Fibroblast of the aortic adventitia (primary cell): ENCODE results near the gene ARHGAP6. TPM values are rescaled to one million over a fixed set of nuclear protein-coding genes. Genes with fewer than 3 reads are reported as not detected.

Experiments
- DNase-seq: peaks from one replicate; pipeline ENCODE4 v3.0.0-alpha.2; 2010; ENCODE audit warnings: low read depth
- H3K4me3 ChIP-seq: 2 replicates; pipeline ENCODE4 v1.5.1; 2011; ENCODE audit warnings: low read depth, mild to moderate bottlenecking, control low read depth, low read length, moderate library complexity
- CTCF ChIP-seq: IDR thresholded peaks from 2 replicates; pipeline ENCODE4 v1.5.1; 2011; ENCODE audit warnings: mild to moderate bottlenecking, low read length, control low read depth, inconsistent platforms; ENCODE audit not compliant: insufficient read depth
- total RNA-seq: library from RNA; depleted of rRNA; stranded (reverse); fragments of >200 nt; gene quantifications from 2 replicates; pipeline ENCODE4 v1.2.3, GENCODE V29; 2012; ENCODE audit warnings: low replicate concordance

ARHGAP6 gene
- total RNA-seq, 1 donor = 16.9 TPM

GRCh38 chrX:11290416-11291102 lies 375.2 kb downstream of the ARHGAP6 start:
- TF ChIP-seq CTCF = no peak
- no peak for DNase-seq
- H3K4me3 ChIP-seq = no peak overlapping the region

GRCh38 chrX:11287505-11287904 lies 378.2 kb downstream of the ARHGAP6 start:
- TF ChIP-seq CTCF = no peak
- H3K4me3 ChIP-seq = no peak overlapping the region
- peak; percentile 56 for DNase-seq

- TF ChIP-seq CTCF = no peak
- no peak overlapping the region for H3K4me3 ChIP-seq
- DNase-seq = no peak
These were observed 380.1 kb downstream of the ARHGAP6 start for GRCh38 chrX:11285651-11286050.

- TF ChIP-seq CTCF = no peak
- H3K4me3 ChIP-seq = no peak overlapping the region
- DNase-seq = no peak
These were observed 383.7 kb downstream of the ARHGAP6 start for GRCh38 chrX:11282043-11282442.

GRCh38 chrX:11273544-11273943 lies 392.2 kb downstream of the ARHGAP6 start:
- DNase-seq = no peak
- TF ChIP-seq CTCF = no peak
- no peak overlapping the region for H3K4me3 ChIP-seq

- no peak for DNase-seq
- TF ChIP-seq CTCF = no peak
- H3K4me3 ChIP-seq = no peak overlapping the region
These were observed 392.9 kb downstream of the ARHGAP6 start for GRCh38 chrX:11272863-11273262.

- no peak for DNase-seq
These were observed 393.4 kb downstream of the ARHGAP6 start for GRCh38 chrX:11272290-11272689.

More at GRCh38 chrX:11272290-11272689, 393.4 kb downstream of the ARHGAP6 start:
- TF ChIP-seq CTCF = no peak
- H3K4me3 ChIP-seq = no peak overlapping the region
